ENCODE measurements around the gene CXCL3.

DNA sequence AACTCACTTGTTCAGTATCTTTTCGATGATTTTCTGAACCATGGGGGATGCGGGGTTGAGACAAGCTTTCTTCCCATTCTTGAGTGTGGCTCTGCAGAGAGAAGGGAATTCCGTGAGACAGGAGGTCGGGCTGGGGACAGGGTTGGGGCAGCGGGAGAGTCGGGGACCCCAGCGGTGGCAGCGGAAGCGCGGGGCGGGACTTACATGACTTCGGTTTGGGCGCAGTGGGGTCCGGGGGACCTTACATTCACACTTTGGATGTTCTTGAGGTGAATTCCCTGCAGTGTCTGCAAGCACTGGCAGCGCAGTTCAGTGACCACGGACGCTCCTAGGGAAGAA, 434 bp downstream of the CXCL3 start:
- TF ChIP-seq, protein P1, sequence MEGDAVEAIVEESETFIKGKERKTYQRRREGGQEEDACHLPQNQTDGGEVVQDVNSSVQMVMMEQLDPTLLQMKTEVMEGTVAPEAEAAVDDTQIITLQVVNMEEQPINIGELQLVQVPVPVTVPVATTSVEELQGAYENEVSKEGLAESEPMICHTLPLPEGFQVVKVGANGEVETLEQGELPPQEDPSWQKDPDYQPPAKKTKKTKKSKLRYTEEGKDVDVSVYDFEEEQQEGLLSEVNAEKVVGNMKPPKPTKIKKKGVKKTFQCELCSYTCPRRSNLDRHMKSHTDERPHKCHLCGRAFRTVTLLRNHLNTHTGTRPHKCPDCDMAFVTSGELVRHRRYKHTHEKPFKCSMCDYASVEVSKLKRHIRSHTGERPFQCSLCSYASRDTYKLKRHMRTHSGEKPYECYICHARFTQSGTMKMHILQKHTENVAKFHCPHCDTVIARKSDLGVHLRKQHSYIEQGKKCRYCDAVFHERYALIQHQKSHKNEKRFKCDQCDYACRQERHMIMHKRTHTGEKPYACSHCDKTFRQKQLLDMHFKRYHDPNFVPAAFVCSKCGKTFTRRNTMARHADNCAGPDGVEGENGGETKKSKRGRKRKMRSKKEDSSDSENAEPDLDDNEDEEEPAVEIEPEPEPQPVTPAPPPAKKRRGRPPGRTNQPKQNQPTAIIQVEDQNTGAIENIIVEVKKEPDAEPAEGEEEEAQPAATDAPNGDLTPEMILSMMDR (IDR thresholded peaks at IDR 0.05) = no peak
- no peak for TF ChIP-seq POLR2A (IDR thresholded peaks at IDR 0.05)
